AG04449 (cell line): Measurements from ENCODE around the gene HOXB1.
A peak's percentile ranks its signal among the peaks of the same experiment; 100 is the strongest.

ENCODE experiments used
- CTCF ChIA-PET: fragments of 350-600 bp; formaldehyde crosslinking; extraction: SDS; loops from one replicate; lab custom pipeline; 2021; ENCODE audit warnings: antibody characterized with exemption; lab: Yijun Ruan, JAX
- POLR2A ChIA-PET: fragments of 400-600, 350-600 bp; formaldehyde crosslinking; extraction: SDS; loops from one replicate; lab custom pipeline; 2020; ENCODE audit warnings: antibody characterized with exemption, inconsistent platforms; lab: Yijun Ruan, JAX
- DNase-seq: peaks from one replicate; pipeline ENCODE4 v3.0.0-alpha.2; 2010; ENCODE audit warnings: low read depth, low spot score
- H3K4me3 ChIP-seq: 2 replicates; pipeline ENCODE4 v1.5.1; 2011; ENCODE audit warnings: low read depth, mild to moderate bottlenecking, control low read depth, low read length
- TF ChIP-seq, protein P1 (sequence below): IDR thresholded peaks from one replicate; pipeline ENCODE4 v1.5.1; 2011; ENCODE audit warnings: mild to moderate bottlenecking, moderate library complexity, low read length, control low read depth, inconsistent platforms; ENCODE audit not compliant: insufficient read depth; ENCODE audit errors: missing control alignments

Gene HOXB1

DNA sequence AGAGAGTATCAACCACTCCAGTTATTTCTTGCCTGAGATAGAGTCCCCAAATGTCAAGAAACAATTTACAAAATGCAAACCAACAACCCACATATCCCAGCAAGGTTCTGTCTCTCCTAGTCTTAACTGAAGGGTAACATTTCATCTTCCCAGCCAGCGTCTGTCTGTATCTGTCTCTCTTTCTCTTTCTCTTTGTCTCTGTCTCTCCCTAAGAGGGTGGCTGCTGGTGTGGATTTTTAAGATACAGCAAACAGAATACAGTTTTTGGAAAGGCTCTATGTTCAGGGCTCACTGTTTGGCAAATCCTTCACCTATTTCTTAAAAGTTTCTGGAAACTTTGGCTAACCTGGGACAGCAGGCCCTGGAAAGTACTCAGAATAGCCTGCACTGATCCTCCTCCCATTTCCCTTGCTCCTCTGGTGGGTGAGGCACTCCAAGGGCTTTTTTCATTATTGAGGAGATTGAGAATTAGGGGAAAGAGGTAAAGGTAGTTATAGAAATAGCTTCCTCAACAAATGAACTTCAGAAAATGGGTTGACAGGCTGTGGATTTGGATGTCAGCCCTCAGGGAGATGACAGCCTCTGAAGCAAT is 41.1 kb upstream of the HOXB1 start:
- H3K4me3 ChIP-seq: peak overlapping the region; percentile 54
- CTCF ChIA-PET: interaction anchor here (1.1 kb wide), 1 partner anchor 12 kb away, joined by 3 read pairs; no protein-coding TSS in a partner anchor
- DNase-seq: no peak
- POLR2A ChIA-PET: no interaction called here
- TF ChIP-seq, protein P1, sequence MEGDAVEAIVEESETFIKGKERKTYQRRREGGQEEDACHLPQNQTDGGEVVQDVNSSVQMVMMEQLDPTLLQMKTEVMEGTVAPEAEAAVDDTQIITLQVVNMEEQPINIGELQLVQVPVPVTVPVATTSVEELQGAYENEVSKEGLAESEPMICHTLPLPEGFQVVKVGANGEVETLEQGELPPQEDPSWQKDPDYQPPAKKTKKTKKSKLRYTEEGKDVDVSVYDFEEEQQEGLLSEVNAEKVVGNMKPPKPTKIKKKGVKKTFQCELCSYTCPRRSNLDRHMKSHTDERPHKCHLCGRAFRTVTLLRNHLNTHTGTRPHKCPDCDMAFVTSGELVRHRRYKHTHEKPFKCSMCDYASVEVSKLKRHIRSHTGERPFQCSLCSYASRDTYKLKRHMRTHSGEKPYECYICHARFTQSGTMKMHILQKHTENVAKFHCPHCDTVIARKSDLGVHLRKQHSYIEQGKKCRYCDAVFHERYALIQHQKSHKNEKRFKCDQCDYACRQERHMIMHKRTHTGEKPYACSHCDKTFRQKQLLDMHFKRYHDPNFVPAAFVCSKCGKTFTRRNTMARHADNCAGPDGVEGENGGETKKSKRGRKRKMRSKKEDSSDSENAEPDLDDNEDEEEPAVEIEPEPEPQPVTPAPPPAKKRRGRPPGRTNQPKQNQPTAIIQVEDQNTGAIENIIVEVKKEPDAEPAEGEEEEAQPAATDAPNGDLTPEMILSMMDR: no peak

DNA sequence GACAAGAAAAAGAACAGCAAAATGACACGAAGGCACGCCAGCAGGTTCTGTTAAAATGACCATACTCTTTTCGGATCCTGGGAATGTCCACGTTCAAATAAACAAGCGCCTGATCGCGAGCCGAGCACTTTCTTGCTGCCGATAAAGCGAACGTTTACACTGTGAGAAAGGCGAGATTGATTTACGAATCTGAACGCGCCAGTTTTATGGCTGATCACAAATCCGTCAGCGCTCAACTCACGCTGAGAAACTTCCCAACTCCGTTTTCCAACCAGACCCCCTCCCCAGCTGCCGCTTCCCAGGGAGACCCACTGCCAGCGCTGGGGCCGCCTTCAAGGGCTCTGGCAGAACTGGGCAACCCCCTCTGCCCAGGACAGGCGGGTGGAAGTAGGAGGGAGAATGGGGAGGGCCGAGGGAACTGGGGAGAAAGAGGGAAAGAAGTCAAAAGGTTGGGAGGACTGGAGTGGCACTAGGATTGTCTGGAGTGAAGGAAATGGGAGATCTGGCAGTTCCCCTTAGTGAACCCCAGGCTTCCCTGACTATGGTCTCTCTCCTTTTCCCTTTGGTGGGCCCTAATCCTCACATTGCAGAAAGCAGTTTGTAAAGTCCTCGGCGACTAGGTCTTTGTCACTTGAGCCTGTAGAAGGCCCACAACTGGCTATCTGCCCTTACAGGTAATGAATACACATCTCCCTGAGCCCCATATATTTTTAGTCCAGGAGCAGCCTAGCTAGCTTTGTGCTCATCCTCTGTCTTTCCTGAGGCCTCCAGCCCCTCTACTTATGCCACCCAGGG is 40.4 kb upstream of the HOXB1 start:
- TF ChIP-seq, protein P1: no peak
- ChIA-PET POLR2A (interaction anchor here (2.3 kb wide), 1 partner anchor 15 kb away, joined by 17 read pairs; no protein-coding TSS in a partner anchor), CTCF (interaction anchor here (1.1 to 1.6 kb wide), 3 partner anchors 11 to 235 kb away, joined by 3 to 10 read pairs (median 6); no protein-coding TSS in a partner anchor)
- peak overlapping the region; percentile 54 for H3K4me3 ChIP-seq
- DNase-seq: no peak

DNA sequence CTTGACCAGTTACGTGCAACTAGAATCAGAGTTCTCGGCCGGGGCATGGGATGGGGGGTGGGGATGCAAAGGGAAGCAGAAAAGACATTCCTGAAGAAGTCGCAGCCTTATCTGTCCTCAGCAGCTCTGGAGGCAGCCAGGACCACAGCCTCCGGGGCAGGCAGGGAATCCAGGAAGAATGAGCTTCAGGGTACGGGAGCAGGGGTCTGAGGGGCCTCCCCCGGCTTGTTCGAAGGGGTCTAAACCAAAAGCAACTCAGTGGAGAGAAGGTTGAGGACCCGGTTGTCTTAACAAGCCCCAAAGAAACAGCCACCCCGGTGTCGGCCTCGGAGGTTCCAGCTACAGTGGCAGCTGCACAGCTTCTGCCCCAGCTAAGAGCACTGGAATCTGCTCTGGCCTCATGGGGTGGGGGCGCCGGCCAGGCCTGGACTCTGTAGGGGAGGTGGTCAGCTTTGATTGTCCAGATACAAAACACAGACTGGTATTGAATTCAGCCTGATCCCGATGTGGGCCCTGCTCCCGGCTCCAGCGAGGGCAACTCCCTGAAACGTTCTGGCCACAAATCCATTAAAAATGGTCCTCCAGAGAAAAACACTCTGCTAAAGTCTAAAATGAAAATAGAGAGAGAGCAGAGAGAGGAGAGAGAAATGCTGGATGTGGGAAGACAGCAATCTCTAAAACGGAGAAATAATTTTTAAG is 39.7 kb upstream of the HOXB1 start:
- ChIA-PET POLR2A (interaction anchor here (0.7 to 2.3 kb wide), 5 partner anchors 11 to 24 kb away, joined by 3 to 17 read pairs (median 4); no protein-coding TSS in a partner anchor), CTCF (interaction anchor here (0.7 to 3.5 kb wide), 6 partner anchors 10 to 234 kb away, joined by 3 to 22 read pairs (median 6); no protein-coding TSS in a partner anchor)
- peak overlapping the region; percentile 54 for H3K4me3 ChIP-seq
- TF ChIP-seq, protein P1: no peak
- no peak for DNase-seq

DNA sequence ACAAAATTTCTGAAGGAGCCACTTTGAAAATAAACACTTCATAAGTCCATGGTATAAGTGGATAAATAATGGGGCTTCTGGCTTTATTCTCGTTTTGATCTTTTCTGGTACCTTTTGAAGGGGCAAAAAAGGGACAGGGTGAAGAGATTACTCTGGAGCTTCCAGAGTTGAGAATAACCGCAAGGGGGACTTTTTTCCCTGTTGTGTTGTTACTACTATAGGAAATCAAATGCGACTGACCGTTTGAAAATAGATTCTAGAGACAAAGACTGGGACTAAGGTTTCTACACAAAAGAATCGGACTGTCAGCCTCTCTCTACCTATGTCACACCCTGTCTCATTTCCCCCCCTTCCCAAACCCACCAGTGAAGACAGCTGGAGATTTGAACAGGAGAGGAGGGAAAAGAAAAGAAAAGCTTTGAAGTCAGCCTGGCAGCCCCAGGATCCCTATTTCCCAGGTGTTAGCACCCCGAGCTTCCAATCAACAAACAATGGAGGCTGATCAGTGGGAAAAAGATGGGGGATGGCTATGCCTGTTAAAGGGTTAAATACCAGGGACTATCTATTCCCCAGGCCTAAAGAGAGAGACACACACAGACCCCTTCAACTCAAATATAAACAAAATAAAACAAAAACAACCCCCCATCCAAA is 39.0 kb upstream of the HOXB1 start:
- POLR2A ChIA-PET: interaction anchor here (0.7 to 2.3 kb wide), 5 partner anchors 10 to 23 kb away, joined by 3 to 17 read pairs (median 4); no protein-coding TSS in a partner anchor

DNA sequence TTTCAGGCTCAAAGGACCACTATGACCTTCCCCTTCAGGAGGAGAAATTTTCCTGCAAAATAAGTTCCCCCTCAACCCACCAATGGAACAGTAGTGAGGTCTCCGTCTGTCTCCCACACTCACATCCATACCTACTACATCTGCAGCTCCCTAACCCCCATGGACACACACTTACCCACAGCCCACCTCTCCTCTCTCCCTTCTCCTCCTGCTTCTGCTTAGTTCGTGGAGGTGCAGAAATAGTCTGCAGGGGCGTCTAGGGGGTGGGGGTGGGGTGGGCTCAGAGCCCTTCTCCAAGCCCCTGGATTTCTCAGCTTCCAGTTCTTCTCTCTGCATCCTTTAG is 38.4 kb upstream of the HOXB1 start:
- H3K4me3 ChIP-seq: peak overlapping the region; percentile 29
- TF ChIP-seq, protein P1: no peak
- no peak for DNase-seq
- POLR2A ChIA-PET: interaction anchor here (1.8 to 2.3 kb wide), 2 partner anchors 9 to 13 kb away, joined by 7 to 17 read pairs; no protein-coding TSS in a partner anchor
- CTCF ChIA-PET: interaction anchor here (1.2 to 3.5 kb wide), 4 partner anchors 13 to 233 kb away, joined by 3 to 22 read pairs (median 8); no protein-coding TSS in a partner anchor

More for the DNA sequence above, 39.0 kb upstream of the HOXB1 start:
- H3K4me3 ChIP-seq: peak overlapping the region; percentile 54
- DNase-seq: no peak
- CTCF ChIA-PET: interaction anchor here (0.7 to 3.5 kb wide), 7 partner anchors 10 to 234 kb away, joined by 3 to 22 read pairs (median 6); no protein-coding TSS in a partner anchor
- TF ChIP-seq, protein P1: no peak
